HG03060 (cell line): Measurements from ENCODE around the gene LILRB2.
"Not testable (repeated sequence)": the region's sequence is repeated elsewhere in the genome, so short reads cannot be mapped to it uniquely, and the experiment has no call there.

ENCODE experiments used
- ATAC-seq: cut with Tn5 transposase; IDR thresholded peaks from one replicate; pipeline ENCODE4 v1.9.1; 2021; ENCODE audit warnings: low read depth, moderate number of reproducible peaks; ENCODE audit not compliant: unreplicated experiment

LILRB2 gene

DNA sequence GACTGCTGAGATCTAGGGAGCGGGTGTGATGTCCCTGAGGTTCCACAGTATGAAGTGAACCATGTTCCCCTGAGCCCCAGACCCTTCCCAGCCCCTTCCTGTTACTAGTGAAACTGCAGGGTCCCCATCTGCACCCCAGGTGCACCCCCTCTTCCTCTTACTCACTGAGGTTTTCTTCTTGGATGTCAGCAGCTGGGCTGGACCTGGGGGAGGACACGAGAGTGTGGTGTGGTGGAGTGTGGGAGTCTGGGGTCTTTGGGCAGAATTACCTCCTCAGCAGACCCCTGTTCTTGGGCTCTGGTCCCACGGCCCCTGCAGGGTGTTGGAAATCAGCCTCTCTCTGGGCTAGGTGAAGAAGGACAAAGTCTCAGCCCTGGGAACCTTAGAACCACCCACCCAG lies 35.0 kb downstream of the LILRB2 start:
- no peak for ATAC-seq

DNA sequence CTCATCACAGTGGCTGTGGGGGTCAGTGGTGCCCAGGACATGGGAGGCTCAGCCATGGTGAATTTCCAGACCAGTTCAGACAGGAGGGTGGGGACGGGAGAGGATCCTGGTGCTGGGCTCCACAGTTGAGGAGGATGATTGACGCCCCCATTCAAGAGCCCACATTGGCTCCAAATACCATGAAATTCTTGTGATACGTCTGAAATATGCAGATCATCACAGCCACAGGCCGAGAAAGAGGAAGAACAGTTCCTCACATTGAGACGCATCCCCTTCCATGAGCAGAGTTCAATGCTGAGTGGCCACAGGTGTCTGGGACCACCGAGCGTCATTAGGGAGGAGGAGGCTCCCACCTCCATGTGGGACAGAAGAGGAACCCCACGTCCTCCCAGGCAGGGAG lies 37.1 kb downstream of the LILRB2 start:
- not testable (repeated sequence) for ATAC-seq

DNA sequence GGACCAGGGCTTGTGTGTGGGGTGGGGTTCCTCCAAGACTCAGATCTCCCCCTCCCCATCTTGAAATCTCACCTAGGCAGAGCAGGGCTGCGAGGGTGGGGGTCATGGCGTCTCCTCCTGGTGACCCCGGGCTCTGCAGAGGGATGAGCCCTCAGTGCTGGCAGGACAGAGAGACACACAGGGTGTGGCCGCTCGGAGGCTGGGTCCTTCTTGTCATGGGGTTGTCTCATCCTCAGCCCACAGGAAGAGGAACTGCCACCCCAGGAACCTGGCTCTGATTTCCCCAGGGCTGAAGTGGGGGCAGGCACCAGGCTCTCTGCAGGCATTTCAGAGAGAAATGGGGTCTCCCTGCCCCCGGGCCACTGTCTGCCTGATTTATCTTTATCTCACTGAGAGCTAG lies 38.3 kb downstream of the LILRB2 start, which contains the start of gene LILRA6:
Gene LILRA6 (minus strand): TSS at position 145 of the 400 bp plus-strand sequence.
- ATAC-seq, result not testable (repeated sequence)

DNA sequence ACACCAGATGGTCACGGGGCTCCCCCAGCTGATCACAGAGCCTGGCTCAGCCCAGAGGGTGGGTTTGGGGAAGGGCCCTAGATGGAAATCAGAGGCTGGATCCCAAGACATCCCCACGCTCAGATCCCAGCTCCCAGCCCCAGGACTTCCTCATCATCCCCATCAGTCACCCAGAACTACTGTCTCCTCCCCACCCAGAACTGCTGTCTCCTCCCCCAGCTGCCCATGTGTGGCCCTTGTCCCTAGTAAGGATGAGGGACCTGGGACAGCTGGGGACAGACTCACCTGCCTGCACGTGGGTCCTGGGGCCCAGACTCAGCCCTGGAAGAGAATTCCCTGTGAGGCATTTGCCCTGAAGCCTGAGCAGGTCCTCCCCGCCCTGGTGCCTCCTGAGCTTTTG lies 38.7 kb downstream of the LILRB2 start:
- ATAC-seq, result not testable (repeated sequence)

DNA sequence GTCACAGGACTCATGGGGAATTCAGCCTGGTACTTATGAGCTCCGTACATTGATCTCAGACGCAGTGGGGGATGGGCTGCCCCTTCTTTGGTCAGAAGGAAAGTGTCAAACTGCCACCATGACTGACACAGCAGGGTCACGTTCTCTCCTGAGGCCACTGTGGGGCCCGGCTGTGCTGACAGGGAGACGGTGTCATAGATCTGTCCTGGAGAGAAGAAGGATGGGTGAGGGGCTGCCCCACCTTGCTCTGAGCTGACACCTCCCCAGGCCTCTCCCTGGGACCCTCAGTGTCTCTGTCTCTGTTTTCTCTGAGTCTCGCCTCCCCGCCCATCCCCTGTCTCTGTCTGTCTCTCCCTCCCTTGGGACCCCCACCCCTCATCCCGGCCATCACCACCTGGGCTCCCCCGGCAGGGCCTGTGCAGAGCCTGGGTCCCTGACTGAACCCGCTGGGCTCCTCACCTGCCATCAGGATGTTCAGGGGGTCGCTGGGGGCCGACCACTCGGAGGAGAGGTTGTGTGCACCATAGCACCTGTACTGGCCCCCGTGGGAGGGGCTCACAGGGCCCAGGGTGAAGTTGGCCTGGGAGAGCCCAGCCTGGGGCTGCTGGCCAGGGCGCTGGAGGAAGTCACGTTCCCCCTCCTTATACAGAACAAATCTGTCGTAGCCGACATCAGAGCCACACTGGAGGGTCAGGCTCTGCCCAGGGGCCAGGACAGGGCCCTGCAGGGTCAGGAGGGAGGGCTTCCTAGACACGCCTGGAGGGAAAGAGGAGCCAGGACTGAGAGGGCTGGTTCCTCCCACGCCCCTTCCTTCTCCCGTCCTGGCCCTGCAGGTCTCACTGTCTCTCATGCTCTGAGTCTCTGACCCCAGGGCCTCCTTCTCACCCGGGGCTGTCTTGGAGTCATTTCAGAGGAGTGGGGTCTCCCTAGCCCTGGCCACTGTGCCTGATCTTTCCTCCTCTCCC lies 40.3 kb downstream of the LILRB2 start:
- not testable (repeated sequence) for ATAC-seq

DNA sequence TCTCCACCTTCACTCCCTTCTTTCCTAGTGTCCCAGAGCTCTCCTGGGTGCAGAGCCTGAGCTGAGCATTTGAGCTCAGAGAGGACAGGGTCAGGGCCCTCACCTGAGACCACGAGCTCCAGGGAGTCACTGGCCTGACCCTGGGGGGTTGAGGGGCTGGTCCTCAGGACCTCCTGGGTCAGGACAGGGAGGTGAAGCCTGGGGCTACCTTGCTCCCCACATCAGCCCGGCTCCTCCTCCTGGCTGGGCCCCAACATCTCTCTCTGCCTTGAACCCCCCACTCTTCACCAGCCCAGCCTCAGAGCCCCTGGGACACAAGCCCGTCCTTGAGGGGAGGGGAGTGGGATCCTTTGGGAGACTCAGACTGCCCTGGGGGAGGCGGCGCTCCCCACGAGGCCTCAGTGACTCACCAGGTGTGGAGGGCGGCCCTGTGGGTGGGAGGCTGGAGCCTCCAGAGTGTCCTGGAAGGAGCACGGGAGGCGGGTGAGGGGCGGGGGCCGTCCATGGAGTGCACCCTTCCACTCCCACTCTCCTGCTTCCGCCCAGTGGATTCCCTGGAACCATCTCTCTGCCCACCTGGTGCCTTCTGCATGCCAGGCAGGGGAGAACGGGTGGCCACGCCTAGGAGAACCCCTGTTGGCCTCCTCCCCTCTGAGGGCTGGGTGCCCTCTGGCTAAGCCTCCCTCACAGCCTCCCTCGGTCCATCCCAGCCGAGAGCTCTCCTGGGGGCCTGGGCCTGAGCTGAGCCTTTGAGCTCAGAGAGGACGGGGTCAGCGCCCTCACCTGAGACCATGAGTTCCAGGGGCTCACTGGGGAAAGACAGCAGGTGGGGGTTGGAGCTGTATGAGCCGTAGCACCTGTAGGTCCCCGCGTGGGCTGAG lies 41.2 kb downstream of the LILRB2 start:
- ATAC-seq, result not testable (repeated sequence)

DNA sequence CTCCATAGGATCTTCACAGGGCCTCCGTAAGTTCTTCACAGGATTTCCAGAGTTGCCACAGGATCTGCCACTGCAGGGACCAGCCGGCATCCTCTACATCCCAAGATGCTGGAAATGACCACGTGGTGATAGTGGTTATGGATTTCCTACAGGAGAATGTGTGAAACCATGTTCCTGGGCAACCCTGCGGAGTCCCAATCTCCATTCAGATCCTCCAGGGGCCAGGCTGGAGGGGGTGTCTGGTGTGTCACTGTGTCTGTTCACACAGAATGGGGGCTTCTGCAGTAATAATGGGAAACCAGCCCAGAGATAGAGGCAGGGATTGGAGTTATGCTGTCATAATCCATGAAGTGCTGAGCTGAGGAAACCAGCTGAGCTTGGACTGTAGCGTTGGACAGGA lies 47.0 kb downstream of the LILRB2 start:
- no peak for ATAC-seq

DNA sequence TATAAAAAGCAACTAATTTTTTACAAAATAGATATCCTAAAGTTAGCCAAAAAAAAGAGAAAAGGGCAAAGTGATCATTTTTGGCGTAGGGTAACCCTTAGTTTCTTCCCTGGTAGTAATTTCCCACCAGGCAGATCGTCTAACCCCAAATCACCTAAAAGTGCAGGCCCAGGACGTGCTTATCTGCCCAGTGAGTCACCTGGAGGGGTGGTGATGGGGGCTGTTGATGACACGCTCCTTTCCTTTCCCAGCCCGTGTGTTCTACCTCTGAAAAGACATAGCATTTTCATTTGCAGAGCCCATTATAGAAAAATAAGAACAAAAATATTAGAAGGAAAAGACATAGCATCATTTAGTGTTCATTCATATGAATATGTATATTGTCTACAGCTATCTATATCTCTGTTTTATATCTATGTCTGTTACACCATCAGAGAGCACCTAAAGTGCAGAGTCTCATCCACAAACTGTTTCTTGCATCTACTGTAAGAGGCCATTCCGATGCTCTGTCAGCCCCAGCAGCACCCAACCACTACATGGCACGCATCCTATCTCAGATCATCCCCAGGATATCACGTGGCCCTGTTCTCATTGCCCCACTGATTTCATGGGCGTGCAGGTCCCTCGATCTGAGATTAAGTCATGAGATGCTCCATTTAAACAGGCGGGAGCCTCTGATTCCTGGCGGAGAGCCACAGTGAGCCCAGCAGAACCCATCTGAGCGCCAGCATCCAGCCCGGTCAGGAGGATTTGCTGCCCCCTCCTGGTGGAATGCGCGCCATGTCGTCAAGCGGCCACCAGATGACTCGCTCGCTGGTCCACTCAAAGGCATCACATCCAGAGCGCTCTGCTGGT lies 49.6 kb downstream of the LILRB2 start:
- no peak for ATAC-seq

DNA sequence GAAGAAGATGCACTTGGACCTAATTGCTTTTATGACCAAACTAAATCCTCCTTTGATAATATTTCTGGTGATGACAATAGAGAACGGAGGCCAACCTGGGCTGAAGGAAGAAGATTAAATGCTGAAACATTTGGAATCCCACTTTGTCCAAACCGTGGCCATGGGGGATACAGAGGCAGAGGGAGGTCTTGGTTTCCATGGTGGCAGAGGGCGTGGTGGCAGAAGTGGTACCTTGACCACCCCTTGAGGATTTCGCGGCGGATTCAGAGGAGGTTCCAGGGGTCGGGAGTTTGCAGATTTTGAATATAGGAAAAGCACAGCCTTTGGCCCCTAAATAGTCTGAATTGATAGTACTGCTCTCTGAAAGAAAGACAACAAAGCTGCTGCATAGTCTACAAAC lies 50.9 kb downstream of the LILRB2 start:
- no peak for ATAC-seq

DNA sequence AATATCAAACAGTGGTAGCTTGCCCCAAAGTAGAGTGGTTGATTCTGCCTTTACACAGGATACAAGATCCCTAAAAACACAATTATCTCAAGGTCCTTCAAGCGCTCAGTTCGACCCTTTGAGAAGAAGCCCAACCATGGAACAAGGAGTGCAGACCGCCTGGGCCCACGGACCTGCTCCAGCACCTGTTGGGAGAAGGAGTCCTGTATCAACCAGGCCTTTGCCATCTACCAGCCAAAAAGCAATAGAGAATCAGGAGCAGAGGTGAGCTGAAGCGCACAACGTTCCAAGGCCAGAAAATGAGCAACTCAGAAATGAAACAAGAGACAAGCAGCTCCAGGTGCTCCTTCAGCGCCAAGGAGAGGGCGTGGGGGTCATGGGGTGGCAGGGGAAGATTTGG lies 51.8 kb downstream of the LILRB2 start:
- ATAC-seq, result no peak

DNA sequence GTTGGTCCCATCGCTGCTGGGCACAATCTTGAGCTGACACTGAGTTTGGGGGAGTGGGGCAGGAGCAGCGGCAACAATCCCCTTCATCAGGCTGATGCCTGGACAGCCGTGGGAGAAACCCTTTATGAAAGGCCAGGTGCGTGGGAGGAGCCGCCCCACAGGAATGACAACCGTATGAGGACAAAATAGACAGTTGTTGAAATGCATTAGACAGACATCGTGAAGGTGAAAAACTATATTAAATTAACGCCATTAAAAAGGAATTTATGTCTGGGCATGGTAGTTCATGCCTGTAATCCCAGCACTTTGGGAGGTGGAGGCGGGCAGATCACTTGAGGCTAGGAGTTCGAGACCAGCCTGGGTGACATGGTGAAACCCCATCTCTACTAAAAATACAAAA lies 56.3 kb downstream of the LILRB2 start:
- not testable (repeated sequence) for ATAC-seq

DNA sequence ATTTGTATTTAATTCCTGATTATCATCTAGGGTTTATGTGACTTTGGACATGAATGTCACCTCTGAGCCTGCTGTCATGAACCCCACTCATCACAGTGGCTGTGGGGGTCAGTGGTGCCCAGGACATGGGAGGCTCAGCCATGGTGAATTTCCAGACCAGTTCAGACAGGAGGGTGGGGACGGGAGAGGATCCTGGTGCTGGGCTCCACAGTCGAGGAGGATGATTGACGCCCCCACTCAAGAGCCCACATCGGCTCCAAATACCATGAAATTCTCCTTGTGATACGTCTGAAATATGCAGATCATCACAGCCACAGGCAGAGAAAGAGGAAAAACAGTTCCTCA lies 57.0 kb downstream of the LILRB2 start:
- ATAC-seq, result not testable (repeated sequence)
